Ascending aorta (tissue), 2 donors: Measurements from ENCODE around the gene ANAPC13. TPM values are rescaled to one million over a fixed set of nuclear protein-coding genes. Genes with fewer than 3 reads are reported as not detected.

Experiments
- DNase-seq, 2 donors: peaks; one replicate each; pipeline ENCODE4 v3.0.0-alpha.2; 2019; ENCODE audit warnings: low spot score in 2 of 2
- H3K27ac ChIP-seq, 2 donors: fragments of 200-600 bp; sonication (generic); one replicate each; pipeline ENCODE4 v1.5.1; 2016 to 2017; ENCODE audit warnings: mild to moderate bottlenecking in 1 of 2
- H3K27me3 ChIP-seq: fragments of 200-600 bp; sonication (generic); one replicate; pipeline ENCODE4 v1.5.1; 2017
- H3K36me3 ChIP-seq, 2 donors: fragments of 200-600 bp; sonication (generic); one replicate each; pipeline ENCODE4 v1.5.1; 2016
- H3K4me1 ChIP-seq, 2 donors: fragments of 200-600 bp; sonication (generic); one replicate each; pipeline ENCODE4 v1.5.1; 2016 to 2017; ENCODE audit warnings: mild to moderate bottlenecking in 1 of 2
- H3K4me3 ChIP-seq, 2 donors: fragments of 200-600 bp; sonication (generic); one replicate each; pipeline ENCODE4 v1.5.1; 2016 to 2017; ENCODE audit warnings: mild to moderate bottlenecking in 1 of 2
- H3K9me3 ChIP-seq, 2 donors: fragments of 200-600 bp; sonication (generic); one replicate each; pipeline ENCODE4 v1.5.1; 2016
- intact Hi-C: fragments of 100-400 bp; cut with DNase I; formaldehyde crosslinking; loops from one replicate; pipeline ENCODE4 v1.15.1; 2023
- total RNA-seq: library from RNA; depleted of rRNA; stranded (reverse); fragments of >200 nt; gene quantifications from one replicate; pipeline ENCODE4 v1.1.0, GENCODE V29; 2016
- TF ChIP-seq, protein P1 (sequence below), 3 experiments: fragments of 200-600 bp in 2 of 3; fragments of 450-650 bp in 1 of 3; sonication (generic) in 2 of 3; IDR thresholded peaks; one replicate each; pipeline ENCODE4 v1.5.1; 2016 to 2019; ENCODE audit warnings: antibody characterized with exemption in 3 of 3, mild to moderate bottlenecking in 1 of 3, moderate library complexity in 1 of 3

ANAPC13 gene
- total RNA-seq, 1 donor from 2014 or later = 17.0 TPM

DNA sequence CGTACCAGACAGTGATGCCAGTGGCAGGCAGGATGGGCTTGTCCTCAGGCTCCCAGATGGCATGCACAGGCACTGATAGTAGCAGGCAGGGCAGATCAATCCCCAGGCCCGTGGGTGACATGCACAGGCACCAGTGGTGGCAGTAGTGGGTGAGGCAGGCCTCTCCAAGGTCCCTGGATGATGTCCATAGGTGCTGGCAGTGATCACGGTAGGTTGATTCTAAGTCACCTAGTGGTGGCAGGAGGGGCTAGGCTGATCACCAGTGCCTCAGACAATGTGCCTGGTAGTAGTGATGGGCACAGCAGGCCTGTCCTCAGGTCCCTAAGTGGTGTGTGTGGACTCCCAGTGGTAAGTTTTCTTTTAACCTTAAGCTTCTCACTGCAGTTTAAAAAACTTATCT, 19.7 kb upstream of the ANAPC13 start:
- intact Hi-C loops = no loop called here
- no peak overlapping the region for H3K4me3 ChIP-seq
- no peaks in the 10 kb centered on the region for H3K4me1 ChIP-seq
- H3K27ac ChIP-seq = no peak overlapping the region
- peaks cover 4 to 22% of the 10 kb centered on the region in 2 donors for H3K36me3 ChIP-seq
- H3K9me3 ChIP-seq = peaks cover 6 to 26% of the 10 kb centered on the region in 2 donors
- DNase-seq = no peak
- TF ChIP-seq, protein P1, sequence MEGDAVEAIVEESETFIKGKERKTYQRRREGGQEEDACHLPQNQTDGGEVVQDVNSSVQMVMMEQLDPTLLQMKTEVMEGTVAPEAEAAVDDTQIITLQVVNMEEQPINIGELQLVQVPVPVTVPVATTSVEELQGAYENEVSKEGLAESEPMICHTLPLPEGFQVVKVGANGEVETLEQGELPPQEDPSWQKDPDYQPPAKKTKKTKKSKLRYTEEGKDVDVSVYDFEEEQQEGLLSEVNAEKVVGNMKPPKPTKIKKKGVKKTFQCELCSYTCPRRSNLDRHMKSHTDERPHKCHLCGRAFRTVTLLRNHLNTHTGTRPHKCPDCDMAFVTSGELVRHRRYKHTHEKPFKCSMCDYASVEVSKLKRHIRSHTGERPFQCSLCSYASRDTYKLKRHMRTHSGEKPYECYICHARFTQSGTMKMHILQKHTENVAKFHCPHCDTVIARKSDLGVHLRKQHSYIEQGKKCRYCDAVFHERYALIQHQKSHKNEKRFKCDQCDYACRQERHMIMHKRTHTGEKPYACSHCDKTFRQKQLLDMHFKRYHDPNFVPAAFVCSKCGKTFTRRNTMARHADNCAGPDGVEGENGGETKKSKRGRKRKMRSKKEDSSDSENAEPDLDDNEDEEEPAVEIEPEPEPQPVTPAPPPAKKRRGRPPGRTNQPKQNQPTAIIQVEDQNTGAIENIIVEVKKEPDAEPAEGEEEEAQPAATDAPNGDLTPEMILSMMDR (IDR thresholded peaks at IDR 0.05) = no peak
- no peaks in the 10 kb centered on the region for H3K27me3 ChIP-seq

DNA sequence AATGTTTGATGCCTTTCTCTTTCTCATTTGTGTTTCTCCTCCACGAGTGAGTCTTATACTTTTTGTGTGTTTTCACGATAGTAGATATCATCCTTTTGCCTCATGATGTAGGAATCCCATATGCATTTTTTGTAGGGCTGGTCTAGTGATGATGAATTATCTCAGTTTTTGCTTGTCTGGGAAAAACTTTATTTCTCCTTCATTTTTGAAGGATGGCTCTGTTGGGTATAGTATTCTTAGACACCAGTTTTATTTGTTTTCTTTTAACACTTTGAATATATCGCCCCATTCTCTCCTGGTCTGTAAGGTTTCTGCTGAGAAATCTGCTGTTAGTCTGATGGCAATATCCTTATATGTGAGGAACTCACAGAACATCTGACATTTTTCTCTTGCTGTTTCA, 18.3 kb upstream of the ANAPC13 start:
- Histone ChIP-seq H3K27ac (no peak overlapping the region), H3K4me1 (no peaks in the 10 kb centered on the region), H3K36me3 (peaks cover 4 to 18% of the 10 kb centered on the region in 2 donors), H3K27me3 (no peaks in the 10 kb centered on the region), H3K9me3 (peaks cover 6 to 26% of the 10 kb centered on the region in 2 donors), H3K4me3 (no peak overlapping the region)
- intact Hi-C loops = no loop called here
- DNase-seq = no peak
- TF ChIP-seq, protein P1 (IDR thresholded peaks at IDR 0.05) = no peak

DNA sequence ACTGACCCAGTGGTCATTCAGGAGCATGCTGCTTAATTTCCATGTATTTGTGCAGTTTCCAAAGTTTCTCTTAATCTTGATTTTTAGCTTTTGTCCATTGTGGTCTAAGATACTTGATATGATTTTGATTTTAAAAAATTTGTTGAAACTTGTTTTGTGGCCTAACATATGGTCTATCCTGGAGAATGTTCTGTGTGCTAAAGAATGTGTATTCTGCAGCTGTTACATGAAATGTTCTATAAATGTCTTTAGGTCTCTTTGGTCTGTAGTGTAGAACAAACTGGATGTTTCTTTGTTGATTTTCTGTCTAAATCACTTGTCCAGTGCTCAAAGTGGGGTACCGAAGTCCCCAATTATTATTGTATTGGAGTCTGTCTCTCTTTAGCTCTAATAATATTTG, 17.5 kb upstream of the ANAPC13 start:
- H3K4me3 ChIP-seq = no peak overlapping the region
- intact Hi-C loops = no loop called here
- H3K36me3 ChIP-seq = peaks cover 4 to 17% of the 10 kb centered on the region in 2 donors
- DNase-seq = no peak
- H3K4me1 ChIP-seq = no peaks in the 10 kb centered on the region
- no peaks in the 10 kb centered on the region for H3K27me3 ChIP-seq
- peaks cover 6 to 26% of the 10 kb centered on the region in 2 donors for H3K9me3 ChIP-seq
- TF ChIP-seq, protein P1 (IDR thresholded peaks at IDR 0.05) = no peak
- no peak overlapping the region for H3K27ac ChIP-seq

DNA sequence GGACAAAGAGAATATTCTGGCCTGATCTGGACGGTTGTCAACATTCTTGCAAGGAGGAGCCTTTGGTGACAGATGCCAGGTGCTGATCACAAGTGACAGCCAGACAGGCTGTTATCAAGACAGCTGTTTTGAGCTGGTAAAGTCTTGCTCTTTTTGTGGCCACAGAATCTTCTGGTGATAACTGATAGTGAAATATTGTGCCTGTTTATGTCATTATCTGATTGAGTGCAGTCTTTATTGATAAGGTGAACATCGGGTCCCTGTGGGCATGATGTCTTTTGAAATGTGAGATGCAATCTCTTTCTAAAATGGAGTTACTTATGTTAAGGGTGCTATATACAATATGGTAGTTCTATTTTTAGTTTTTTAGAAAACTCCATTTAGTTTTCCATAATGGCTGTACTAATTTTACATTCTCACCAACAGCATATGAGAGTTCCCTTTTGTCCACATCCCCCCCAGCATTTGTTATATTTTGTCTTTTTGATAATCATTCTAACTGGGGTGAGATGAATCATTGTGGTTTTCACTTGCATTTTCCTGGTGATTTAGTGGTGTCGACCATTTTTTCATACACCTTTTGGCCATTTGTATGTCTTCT, 10.8 kb upstream of the ANAPC13 start:
- TF ChIP-seq, protein P1 (IDR thresholded peaks at IDR 0.05) = no peak
- Histone ChIP-seq H3K36me3 (peaks cover 0 to 13% of the 10 kb centered on the region in 2 donors), H3K4me3 (no peak overlapping the region), H3K9me3 (no peaks in the 10 kb centered on the region), H3K27ac (no peak overlapping the region), H3K4me1 (no peaks in the 10 kb centered on the region), H3K27me3 (no peaks in the 10 kb centered on the region)
- intact Hi-C loops = no loop called here
- DNase-seq = no peak

DNA sequence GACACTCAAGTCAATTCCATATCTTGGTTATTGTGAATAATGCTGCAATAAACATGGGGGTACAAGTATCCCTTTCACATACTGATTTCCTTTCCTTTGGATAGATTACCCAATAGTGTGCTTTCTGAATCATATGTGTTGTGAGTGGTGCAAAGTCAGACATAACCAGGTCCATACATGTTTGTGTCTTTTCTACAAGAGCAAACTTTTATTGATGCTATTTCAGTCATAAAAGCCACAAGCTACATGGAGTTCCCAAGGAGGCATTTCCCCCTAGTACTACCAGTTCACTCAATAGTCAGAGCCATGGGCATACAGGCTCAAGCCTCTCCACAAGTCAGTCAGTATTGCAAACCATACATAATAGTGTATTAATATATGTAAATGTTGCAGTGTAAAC, 10.2 kb upstream of the ANAPC13 start:
- no peaks in the 10 kb centered on the region for H3K27me3 ChIP-seq
- DNase-seq = no peak
- TF ChIP-seq, protein P1 (IDR thresholded peaks at IDR 0.05) = no peak
- no peaks in the 10 kb centered on the region for H3K9me3 ChIP-seq
- H3K27ac ChIP-seq = no peak overlapping the region
- H3K4me1 ChIP-seq = no peaks in the 10 kb centered on the region
- peaks cover 0 to 13% of the 10 kb centered on the region in 2 donors for H3K36me3 ChIP-seq
- intact Hi-C loops = no loop called here
- no peak overlapping the region for H3K4me3 ChIP-seq
